Neural progenitor cell (in vitro differentiated cells): ENCODE data around the gene MEP1A. TPM values are rescaled to one million over a fixed set of nuclear protein-coding genes. Genes with fewer than 3 reads are reported as not detected.

ENCODE experiments used
- DNase-seq: peaks from one replicate; pipeline ENCODE4 v3.0.0-alpha.2; 2016; ENCODE audit warnings: low spot score
- H2AFZ ChIP-seq: fragments of 200-600 bp; sonication (generic); replicated peaks from 2 replicates; pipeline ENCODE4 v1.6.1; 2016; ENCODE audit warnings: antibody characterized with exemption
- H3F3A ChIP-seq: fragments of 200-600 bp; sonication (generic); 2 replicates; pipeline ENCODE4 v1.6.1; 2016; ENCODE audit warnings: antibody characterized with exemption, low read depth
- H3K27ac ChIP-seq: fragments of 200-600 bp; sonication (generic); 2 replicates; pipeline ENCODE4 v1.5.1; 2016; ENCODE audit warnings: mild to moderate bottlenecking
- H3K27me3 ChIP-seq: fragments of 200-600 bp; sonication (generic); 2 replicates; pipeline ENCODE4 v1.6.1; 2016; ENCODE audit warnings: mild to moderate bottlenecking, moderate library complexity
- H3K36me3 ChIP-seq: fragments of 200-600 bp; sonication (generic); 2 replicates; pipeline ENCODE4 v1.5.1; 2016
- H3K4me1 ChIP-seq: fragments of 200-600 bp; sonication (generic); 2 replicates; pipeline ENCODE4 v1.6.1; 2016; ENCODE audit warnings: mixed run types
- H3K4me2 ChIP-seq: fragments of 200-600 bp; sonication (generic); 2 replicates; pipeline ENCODE4 v1.6.1; 2016
- H3K4me3 ChIP-seq: fragments of 200-600 bp; sonication (generic); 2 replicates; pipeline ENCODE4 v1.5.1; 2016
- H3K79me2 ChIP-seq: fragments of 200-600 bp; sonication (generic); 2 replicates; pipeline ENCODE4 v1.6.1; 2016; ENCODE audit warnings: low read depth
- H3K9ac ChIP-seq: fragments of 200-600 bp; sonication (generic); 2 replicates; pipeline ENCODE4 v1.6.1; 2016
- H3K9me3 ChIP-seq: fragments of 200-600 bp; sonication (generic); 2 replicates; pipeline ENCODE4 v1.5.1; 2016; ENCODE audit warnings: low read depth
- H4K20me1 ChIP-seq: fragments of 200-600 bp; sonication (generic); 2 replicates; pipeline ENCODE4 v1.6.1; 2016; ENCODE audit warnings: low read depth
- H3K27ac Mint-ChIP-seq: 3 replicates; pipeline ENCODE4 v1.8.0; 2021; ENCODE audit warnings: mixed read lengths
- H3K27me3 Mint-ChIP-seq: 2 replicates; pipeline ENCODE4 v1.8.0; 2022; ENCODE audit warnings: low read depth, mild to moderate bottlenecking, inconsistent platforms, moderate library complexity, mixed read lengths; ENCODE audit not compliant: insufficient read depth
- H3K36me3 Mint-ChIP-seq: 3 replicates; pipeline ENCODE4 v1.8.0; 2021; ENCODE audit warnings: mixed read lengths
- H3K4me1 Mint-ChIP-seq: 3 replicates; pipeline ENCODE4 v1.8.0; 2021; ENCODE audit warnings: mixed read lengths
- H3K4me3 Mint-ChIP-seq: 3 replicates; pipeline ENCODE4 v1.8.0; 2021; ENCODE audit warnings: mild to moderate bottlenecking, moderate library complexity, mixed read lengths
- H3K9me3 Mint-ChIP-seq: 3 replicates; pipeline ENCODE4 v1.8.0; 2020; ENCODE audit warnings: mixed read lengths
- CTCF ChIP-seq: fragments of 200-600 bp; sonication (generic); IDR thresholded peaks from 2 replicates; pipeline ENCODE4 v1.5.1; 2017; ENCODE audit warnings: antibody characterized with exemption, mild to moderate bottlenecking
- EZH2 ChIP-seq: fragments of 200-600 bp; sonication (generic); IDR thresholded peaks from 2 replicates; pipeline ENCODE4 v1.6.1; 2017; ENCODE audit warnings: antibody characterized with exemption, mild to moderate bottlenecking, moderate library complexity
- EZH2phosphoT487 ChIP-seq: fragments of 200-600 bp; sonication (generic); IDR thresholded peaks from 2 replicates; pipeline ENCODE4 v1.6.1; 2017; ENCODE audit warnings: antibody characterized with exemption
- total RNA-seq: library from RNA; depleted of rRNA; stranded (reverse); fragments of >200 nt; gene quantifications from 2 replicates; pipeline ENCODE4 v1.2.3, GENCODE V29; 2015; ENCODE audit warnings: low replicate concordance

MEP1A gene
- total RNA-seq, 1 donor from 2014 or later, result not detected

GRCh38 chr6:46867411-46867810, 74.2 kb downstream of the MEP1A start:
- H4K20me1 ChIP-seq, result no peaks in the 10 kb centered on the region
- Mint-ChIP-seq H3K4me3 (no peak overlapping the region), H3K27me3 (no peaks in the 10 kb centered on the region), H3K9me3 (no peaks in the 10 kb centered on the region), H3K4me1 (no peaks in the 10 kb centered on the region), H3K27ac (no peak overlapping the region), H3K36me3 (no peaks in the 10 kb centered on the region)
- no peaks in the 10 kb centered on the region for H3F3A ChIP-seq
- H3K4me1 ChIP-seq, result no peaks in the 10 kb centered on the region
- no peak overlapping the region for H3K4me2 ChIP-seq
- no peaks in the 10 kb centered on the region for H3K9me3 ChIP-seq
- no peaks in the 10 kb centered on the region for H3K27me3 ChIP-seq
- H3K79me2 ChIP-seq, result no peaks in the 10 kb centered on the region
- H3K36me3 ChIP-seq, result no peaks in the 10 kb centered on the region
- TF ChIP-seq EZH2phosphoT487, result no peak
- no peak for TF ChIP-seq EZH2
- no peak for DNase-seq
- H3K27ac ChIP-seq, result no peak overlapping the region
- no peak overlapping the region for H2AFZ ChIP-seq
- no peak overlapping the region for H3K9ac ChIP-seq
- no peak overlapping the region for H3K4me3 ChIP-seq

GRCh38 chr6:46876126-46876525, 82.9 kb downstream of the MEP1A start:
- Histone ChIP-seq H3K79me2 (no peaks in the 10 kb centered on the region), H3K9me3 (no peaks in the 10 kb centered on the region), H3K36me3 (no peaks in the 10 kb centered on the region), H4K20me1 (no peaks in the 10 kb centered on the region), H3F3A (no peaks in the 10 kb centered on the region), H2AFZ (peak overlapping the region; percentile 23), H3K4me3 (no peak overlapping the region), H3K4me1 (no peaks in the 10 kb centered on the region), H3K9ac (no peak overlapping the region), H3K4me2 (no peak overlapping the region), H3K27me3 (no peaks in the 10 kb centered on the region), H3K27ac (no peak overlapping the region)
- DNase-seq, result peak; percentile 52
- no peak overlapping the region for H3K27ac Mint-ChIP-seq
- no peak for TF ChIP-seq EZH2
- TF ChIP-seq CTCF, result no peak
- TF ChIP-seq EZH2phosphoT487, result no peak
- H3K9me3 Mint-ChIP-seq, result no peaks in the 10 kb centered on the region
- H3K4me1 Mint-ChIP-seq, result no peaks in the 10 kb centered on the region
- H3K27me3 Mint-ChIP-seq, result no peaks in the 10 kb centered on the region
- no peaks in the 10 kb centered on the region for H3K36me3 Mint-ChIP-seq
- no peak overlapping the region for H3K4me3 Mint-ChIP-seq

- no peak overlapping the region for H3K4me3 Mint-ChIP-seq
- Histone ChIP-seq H3K27me3 (no peaks in the 10 kb centered on the region), H2AFZ (no peak overlapping the region), H3K4me1 (no peaks in the 10 kb centered on the region), H3K36me3 (no peaks in the 10 kb centered on the region), H3F3A (no peaks in the 10 kb centered on the region), H3K9me3 (no peaks in the 10 kb centered on the region), H3K4me2 (no peak overlapping the region), H3K79me2 (no peaks in the 10 kb centered on the region), H3K9ac (no peak overlapping the region), H4K20me1 (no peaks in the 10 kb centered on the region), H3K27ac (no peak overlapping the region), H3K4me3 (no peak overlapping the region)
- DNase-seq, result no peak
- no peak overlapping the region for H3K27ac Mint-ChIP-seq
- no peaks in the 10 kb centered on the region for H3K4me1 Mint-ChIP-seq
- no peaks in the 10 kb centered on the region for H3K27me3 Mint-ChIP-seq
- TF ChIP-seq EZH2phosphoT487 (no peak), EZH2 (no peak), CTCF (no peak)
- no peaks in the 10 kb centered on the region for H3K36me3 Mint-ChIP-seq
- no peaks in the 10 kb centered on the region for H3K9me3 Mint-ChIP-seq
These were observed 85.8 kb downstream of the MEP1A start for GRCh38 chr6:46879003-46879402.

- Mint-ChIP-seq H3K9me3 (no peaks in the 10 kb centered on the region), H3K4me1 (no peaks in the 10 kb centered on the region), H3K36me3 (no peaks in the 10 kb centered on the region), H3K27ac (no peak overlapping the region), H3K27me3 (no peaks in the 10 kb centered on the region), H3K4me3 (no peak overlapping the region)
- H3K4me1 ChIP-seq, result no peaks in the 10 kb centered on the region
- H3K79me2 ChIP-seq, result no peaks in the 10 kb centered on the region
- no peak for TF ChIP-seq CTCF
- TF ChIP-seq EZH2, result no peak
- TF ChIP-seq EZH2phosphoT487, result no peak
- H3K4me3 ChIP-seq, result no peak overlapping the region
- H3K36me3 ChIP-seq, result no peaks in the 10 kb centered on the region
- H2AFZ ChIP-seq, result no peak overlapping the region
- DNase-seq, result no peak
- H3K9me3 ChIP-seq, result no peaks in the 10 kb centered on the region
- H3K4me2 ChIP-seq, result no peak overlapping the region
- H3F3A ChIP-seq, result no peaks in the 10 kb centered on the region
- H4K20me1 ChIP-seq, result no peaks in the 10 kb centered on the region
- no peak overlapping the region for H3K9ac ChIP-seq
- no peak overlapping the region for H3K27ac ChIP-seq
- no peaks in the 10 kb centered on the region for H3K27me3 ChIP-seq
These were observed 89.5 kb downstream of the MEP1A start for GRCh38 chr6:46882645-46883044.
